ENCODE measurements around the gene PSIP1. TPM values are rescaled to one million over a fixed set of nuclear protein-coding genes. Genes with fewer than 3 reads are reported as not detected.
"Not testable (repeated sequence)": the region's sequence is repeated elsewhere in the genome, so short reads cannot be mapped to it uniquely, and the experiment has no call there.

The PSIP1 gene
- total RNA-seq, 2 donors from 2014 or later: 25.5 to 41.2 TPM

GRCh38 chr9:15444141-15444540, 66.6 kb downstream of the PSIP1 start:
- TF ChIP-seq CTCF (IDR thresholded peaks at IDR 0.05): no peak
- no peak overlapping the region for H3K4me3 ChIP-seq
- H3K27me3 ChIP-seq: no peaks in the 10 kb centered on the region
- intact Hi-C loops (cut with DNase I): no loop called here
- no peak overlapping the region for H3K27ac ChIP-seq
- H3K9me3 ChIP-seq: no peaks in the 10 kb centered on the region
- H3K36me3 ChIP-seq: peaks cover 22% of the 10 kb centered on the region
- DNase-seq: no peak
- no peak overlapping the region for H3K9ac ChIP-seq (ENCODE audit: low read depth in 2 of 2, low read length in 2 of 2)
- no peaks in the 10 kb centered on the region for H3K4me1 ChIP-seq

DNA sequence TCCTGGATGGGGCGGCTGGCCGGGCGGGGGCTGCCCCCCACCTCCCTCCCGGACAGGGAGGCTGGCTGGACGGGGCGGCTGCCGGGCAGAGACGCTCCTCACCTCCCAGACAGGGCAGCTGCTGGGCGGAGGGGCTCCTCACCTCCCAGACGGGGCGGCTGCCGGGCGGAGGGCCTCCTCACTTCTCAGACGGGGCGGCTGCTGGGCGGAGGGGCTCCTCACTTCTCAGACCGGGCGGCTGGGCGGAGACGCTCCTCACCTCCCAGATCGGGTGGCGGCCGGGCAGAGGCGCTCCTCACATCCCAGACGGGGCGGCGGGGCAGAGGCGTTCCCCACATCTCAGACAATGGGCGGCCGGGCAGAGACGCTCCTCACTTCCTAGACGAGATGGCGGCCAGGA, 68.5 kb downstream of the PSIP1 start:
- H3K27ac ChIP-seq; H3K4me1 ChIP-seq; H3K27me3 ChIP-seq; intact Hi-C loops (cut with DNase I); H3K4me3 ChIP-seq; DNase-seq; H3K9me3 ChIP-seq; H3K9ac ChIP-seq (ENCODE audit: low read depth in 2 of 2, low read length in 2 of 2): not testable (repeated sequence)
- H3K36me3 ChIP-seq: peaks cover 22% of the 10 kb centered on the region

DNA sequence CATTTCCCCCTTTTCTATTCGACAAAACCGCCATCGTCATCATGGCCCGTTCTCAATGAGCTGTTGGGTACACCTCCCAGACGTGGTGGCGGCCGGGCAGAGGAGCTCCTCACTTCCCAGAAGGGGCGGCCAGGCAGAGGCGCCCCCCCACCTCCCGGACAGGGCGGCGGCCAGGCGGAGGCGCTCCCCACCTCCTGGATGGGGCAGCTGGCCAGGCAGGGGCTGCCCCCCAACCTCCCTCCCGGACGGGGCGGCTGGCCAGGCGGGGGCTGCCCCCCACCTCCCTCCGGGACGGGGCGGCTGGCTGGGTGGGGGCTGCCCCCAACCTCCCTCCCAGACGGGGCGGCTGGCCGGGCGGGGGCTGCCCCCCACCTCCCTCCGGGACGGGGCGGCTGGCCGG, 68.9 kb downstream of the PSIP1 start:
- H3K27ac ChIP-seq; H3K9me3 ChIP-seq; H3K4me1 ChIP-seq; H3K4me3 ChIP-seq; DNase-seq; H3K9ac ChIP-seq (ENCODE audit: low read depth in 2 of 2, low read length in 2 of 2); H3K27me3 ChIP-seq; intact Hi-C loops (cut with DNase I): not testable (repeated sequence)
- H3K36me3 ChIP-seq: peaks cover 22% of the 10 kb centered on the region

DNA sequence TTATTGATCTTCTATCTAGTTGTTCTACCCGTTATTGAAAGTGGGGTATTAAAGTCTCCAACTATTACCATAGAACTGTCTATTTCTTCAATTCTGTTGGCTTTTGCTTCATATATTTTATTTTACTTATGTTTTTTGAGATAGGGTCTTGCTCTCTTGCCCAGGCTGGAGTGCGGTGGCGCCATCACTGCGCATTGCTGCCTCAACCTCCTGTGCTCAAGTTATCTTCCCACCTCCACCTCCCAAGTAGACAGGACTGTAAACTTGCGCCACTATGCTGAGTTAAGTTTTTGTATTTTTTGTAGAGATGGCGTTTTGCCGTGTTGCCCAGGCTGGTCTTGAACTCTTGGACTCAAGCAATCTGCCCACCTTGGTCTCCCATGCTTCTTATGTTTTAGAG, 71.9 kb downstream of the PSIP1 start:
- no peak for TF ChIP-seq CTCF (IDR thresholded peaks at IDR 0.05)
- H3K4me1 ChIP-seq: no peaks in the 10 kb centered on the region
- no peak overlapping the region for H3K9ac ChIP-seq (ENCODE audit: low read depth in 2 of 2, low read length in 2 of 2)
- no peak for DNase-seq
- no peak overlapping the region for H3K27ac ChIP-seq
- no peaks in the 10 kb centered on the region for H3K27me3 ChIP-seq
- intact Hi-C loops (cut with DNase I): no loop called here
- peaks cover 7% of the 10 kb centered on the region for H3K36me3 ChIP-seq
- H3K9me3 ChIP-seq: no peaks in the 10 kb centered on the region
- no peak overlapping the region for H3K4me3 ChIP-seq

DNA sequence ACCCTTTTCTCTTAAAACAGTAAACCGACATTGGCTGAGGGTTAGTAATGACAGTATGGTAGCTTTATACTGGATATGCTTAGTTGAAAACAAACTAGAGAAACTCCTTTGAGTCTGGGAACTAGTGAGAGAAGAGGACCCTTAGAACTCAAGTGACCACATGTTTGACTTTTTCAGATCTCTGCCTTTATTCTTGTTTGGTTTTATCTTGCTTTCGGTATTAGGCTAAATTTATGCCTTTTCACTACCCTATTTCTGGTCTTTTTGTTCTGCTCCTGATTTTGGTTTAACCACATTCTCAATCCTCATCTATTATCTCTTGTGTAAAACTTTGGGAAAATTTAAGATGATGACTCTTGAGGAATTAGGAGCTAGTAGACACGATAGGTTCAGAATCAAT, 77.1 kb downstream of the PSIP1 start:
- DNase-seq: no peak
- intact Hi-C loops (cut with DNase I): no loop called here

GRCh38 chr9:15433191-15433590, 77.6 kb downstream of the PSIP1 start:
- Histone ChIP-seq H3K27ac (no peak overlapping the region), H3K36me3 (no peaks in the 10 kb centered on the region), H3K9ac (ENCODE audit: low read depth in 2 of 2, low read length in 2 of 2) (no peak overlapping the region), H3K4me1 (peaks cover 5% of the 10 kb centered on the region), H3K4me3 (no peak overlapping the region), H3K27me3 (no peaks in the 10 kb centered on the region), H3K9me3 (no peaks in the 10 kb centered on the region)
- TF ChIP-seq CTCF (IDR thresholded peaks at IDR 0.05): no peak
- intact Hi-C loops (cut with DNase I): no loop called here
- no peak for DNase-seq

More for the DNA sequence above, 77.1 kb downstream of the PSIP1 start:
- Histone ChIP-seq H3K4me3 (no peak overlapping the region), H3K9ac (ENCODE audit: low read depth in 2 of 2, low read length in 2 of 2) (no peak overlapping the region), H3K36me3 (no peaks in the 10 kb centered on the region), H3K27me3 (no peaks in the 10 kb centered on the region), H3K9me3 (no peaks in the 10 kb centered on the region), H3K27ac (no peak overlapping the region), H3K4me1 (peaks cover 5% of the 10 kb centered on the region)
- no peak for TF ChIP-seq CTCF (IDR thresholded peaks at IDR 0.05)
